Stimulated activated CD4-positive, alpha-beta T cell treated with anti-CD3 and anti-CD28 coated beads, Interleukin-4, amount 100 ng/mL, for 4 hours (primary cell): ENCODE measurements around the gene CELF2.

ENCODE experiments used
- DNase-seq, 2 experiments: peaks; one replicate each; pipeline ENCODE4 v3.0.0-alpha.2; 2020

The CELF2 gene

DNA sequence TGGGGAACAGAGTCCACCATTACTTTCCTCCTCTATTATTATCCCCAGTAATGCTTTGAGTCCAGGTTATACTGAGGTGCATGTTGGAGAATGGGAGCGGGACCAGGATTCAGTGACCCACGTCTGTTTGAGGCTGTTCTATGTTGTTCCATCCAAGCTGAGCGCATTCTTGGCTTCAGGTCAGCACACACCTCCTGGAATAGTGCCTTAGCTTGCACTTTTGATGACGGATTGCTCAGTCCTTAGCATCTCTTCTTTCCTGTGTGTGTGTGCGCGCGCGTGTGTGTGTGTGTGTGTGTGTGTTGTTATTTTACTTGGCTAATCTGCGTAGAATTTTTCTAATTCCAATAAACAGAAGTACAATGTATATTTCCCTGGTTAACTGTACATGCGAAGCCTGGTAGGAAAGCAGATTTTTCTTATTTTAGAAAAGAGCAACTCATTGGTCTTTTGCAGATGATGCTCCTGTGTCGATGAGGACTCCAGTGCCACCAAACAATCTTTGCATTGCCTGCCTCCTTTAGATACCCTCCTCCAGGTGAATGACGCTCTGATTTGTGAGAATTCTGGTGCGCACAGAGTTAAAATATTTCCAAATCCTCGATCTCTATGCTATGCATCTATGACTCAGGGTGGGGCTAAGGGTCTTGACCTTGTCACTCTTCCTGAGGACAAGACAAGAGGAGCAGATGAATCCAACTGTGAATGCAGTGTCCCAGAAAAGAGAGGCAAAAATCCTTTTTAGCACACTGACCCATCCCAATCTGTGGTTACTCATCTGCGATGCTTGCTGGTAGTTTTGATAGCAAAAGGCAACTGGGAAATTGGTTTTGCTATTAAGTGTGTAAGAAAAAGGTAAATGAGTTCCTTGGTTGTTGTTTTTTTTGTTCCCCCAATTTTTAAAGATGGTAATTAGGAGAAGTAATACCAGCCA lies 13.3 kb upstream of the CELF2 start:
- no peak for DNase-seq

DNA sequence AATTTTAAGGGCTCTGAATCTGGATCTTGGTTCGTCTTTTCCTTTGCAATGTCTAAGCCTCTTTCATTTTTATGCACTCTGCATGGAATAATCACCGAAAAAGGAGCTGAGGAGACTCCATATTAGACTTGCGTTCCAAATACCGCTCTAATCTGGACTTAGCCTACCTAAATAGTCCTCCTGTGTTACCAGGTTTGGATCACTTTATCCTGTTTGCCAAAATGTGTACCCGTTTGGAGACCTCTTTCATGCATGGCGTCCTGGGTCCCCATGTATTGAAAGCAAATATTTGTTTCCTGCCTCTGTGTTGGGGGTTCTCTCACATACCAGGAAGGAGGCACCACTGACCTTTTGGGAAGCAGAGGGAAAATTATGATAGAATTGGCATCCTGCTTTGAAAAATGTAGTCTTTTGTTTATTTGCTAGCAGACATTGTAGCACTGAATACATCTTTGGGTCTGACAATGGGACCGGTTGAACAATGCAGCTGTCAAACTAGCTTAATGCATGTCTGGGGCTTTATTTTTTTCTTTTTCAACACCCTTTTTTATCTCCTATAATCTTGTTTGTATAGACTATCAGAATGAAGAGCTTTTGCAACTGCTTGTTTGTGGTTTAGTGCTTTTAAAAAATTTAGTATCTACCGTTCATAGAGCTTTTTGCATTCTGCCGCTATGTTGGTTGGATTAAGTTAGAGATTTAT lies 11.8 kb upstream of the CELF2 start:
- no peak for DNase-seq

DNA sequence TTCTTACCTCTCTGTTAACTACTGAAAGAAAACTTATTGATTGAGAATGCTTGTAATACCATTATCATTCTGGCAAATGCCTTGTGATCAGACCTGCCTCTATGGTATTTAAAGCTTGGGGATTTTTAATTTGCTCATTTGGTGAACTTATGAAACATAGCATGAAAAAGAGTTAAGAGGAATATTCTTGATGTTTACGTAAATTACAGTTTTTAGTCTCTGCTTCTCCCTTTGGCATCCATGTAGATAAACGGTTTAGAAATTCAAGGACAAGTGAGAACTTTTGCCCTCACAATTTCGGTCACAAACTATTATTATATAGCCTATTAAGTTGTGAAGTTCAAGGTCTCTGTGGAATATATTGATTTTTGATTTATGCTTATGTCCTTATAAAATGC lies 11.2 kb upstream of the CELF2 start:
- DNase-seq = no peak

DNA sequence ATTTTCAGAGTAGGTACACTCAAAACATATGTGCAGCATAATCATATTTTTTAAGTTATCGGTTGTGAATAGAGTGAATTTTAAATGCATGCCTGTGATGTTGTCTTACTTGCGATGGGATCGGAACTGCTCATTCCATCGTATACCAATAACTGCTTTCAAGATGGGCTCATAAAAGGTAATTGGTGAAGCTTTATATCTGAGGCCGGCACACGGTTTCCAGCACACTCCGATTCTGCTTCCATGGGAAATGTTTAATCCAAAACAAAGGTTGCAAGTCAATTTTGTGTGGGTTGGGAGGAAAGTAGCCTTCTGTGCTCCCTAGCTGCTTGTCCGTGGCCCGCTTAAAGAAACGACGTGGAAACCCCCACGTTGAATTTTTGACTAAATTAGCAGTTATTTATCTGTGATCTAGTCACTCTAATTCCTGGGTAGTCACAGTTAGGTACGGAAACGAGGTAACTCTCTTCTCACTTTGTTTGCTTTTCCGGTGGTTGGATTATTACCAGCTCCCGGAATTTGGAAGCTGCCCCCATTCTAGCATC lies 10.1 kb upstream of the CELF2 start:
- DNase-seq = no peak

DNA sequence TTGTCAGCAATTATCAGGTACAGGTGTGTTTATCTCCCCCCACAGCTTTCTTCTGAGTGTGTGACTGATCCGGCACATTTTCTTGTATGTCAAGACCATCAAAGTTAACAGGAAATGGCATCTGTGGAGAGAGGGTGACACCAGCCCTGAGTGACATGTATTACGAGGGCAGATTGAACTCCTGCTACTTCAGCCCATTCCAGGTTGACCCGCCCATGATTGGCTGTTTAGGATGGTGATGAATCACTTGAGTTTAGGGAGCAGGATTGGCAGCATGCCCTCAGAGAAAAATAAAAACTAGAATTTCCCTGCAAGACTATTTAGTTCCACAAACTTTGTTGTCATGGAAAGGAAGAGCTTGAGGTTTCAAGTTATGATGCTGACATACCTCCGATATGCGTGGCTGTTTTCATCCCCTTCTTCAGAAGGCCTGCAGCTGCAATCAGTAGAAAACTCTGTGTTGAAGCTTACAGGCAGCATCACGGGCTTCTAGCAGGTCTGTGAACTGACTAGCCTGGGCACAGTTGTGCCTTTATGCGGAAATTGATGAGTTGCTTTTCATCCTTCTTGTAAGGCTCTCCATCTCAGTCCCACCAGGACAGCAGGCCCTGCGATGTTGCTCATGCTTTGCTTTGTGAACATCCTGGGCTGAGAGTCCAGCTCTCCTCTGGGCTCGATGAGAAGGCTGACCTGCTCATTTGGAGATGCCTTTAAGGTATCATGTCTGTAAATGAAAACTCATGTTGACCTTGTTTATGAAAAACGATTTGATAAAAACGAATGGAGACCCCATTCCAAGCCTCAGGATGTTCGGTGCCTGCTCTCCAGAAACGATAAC lies 8.0 kb upstream of the CELF2 start:
- DNase-seq = no peak

DNA sequence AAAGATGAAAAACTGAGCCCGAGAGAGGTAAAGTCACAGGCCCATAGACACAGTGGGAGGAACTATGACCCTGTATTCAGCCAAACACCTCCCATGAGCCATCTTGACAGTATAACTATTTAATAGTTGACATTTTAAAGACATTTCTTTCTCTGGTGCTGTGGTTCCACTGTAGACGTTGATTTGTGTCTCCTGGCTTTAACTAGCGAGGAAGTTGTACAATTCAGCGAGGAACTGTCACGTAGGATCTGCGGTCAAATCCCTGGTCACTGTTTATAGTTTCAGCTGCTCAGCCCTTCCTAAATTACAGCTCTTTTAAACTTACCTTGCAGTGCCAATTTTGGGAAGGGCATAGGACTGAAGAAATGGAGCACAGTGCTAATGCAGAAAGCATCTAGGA lies 7.1 kb upstream of the CELF2 start:
- DNase-seq = no peak

DNA sequence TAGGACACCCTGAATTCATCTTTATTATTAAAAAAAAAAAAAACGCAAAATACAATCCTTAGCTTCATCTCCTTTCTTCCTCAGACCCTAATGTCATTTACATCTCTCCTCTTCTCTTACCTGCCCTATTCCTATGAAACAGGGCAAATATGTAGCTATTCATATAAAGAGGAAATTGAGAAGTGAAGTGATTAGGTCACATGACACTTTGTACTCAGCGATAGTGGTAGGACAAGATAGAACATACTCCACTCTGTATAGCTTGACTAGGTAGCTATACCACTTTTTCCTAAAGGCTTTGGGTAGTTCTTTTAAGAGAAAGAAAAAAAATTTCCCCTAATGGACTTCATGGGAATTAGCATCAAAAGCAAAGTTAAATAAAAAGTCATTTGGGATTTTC lies 6.2 kb upstream of the CELF2 start:
- DNase-seq = no peak

DNA sequence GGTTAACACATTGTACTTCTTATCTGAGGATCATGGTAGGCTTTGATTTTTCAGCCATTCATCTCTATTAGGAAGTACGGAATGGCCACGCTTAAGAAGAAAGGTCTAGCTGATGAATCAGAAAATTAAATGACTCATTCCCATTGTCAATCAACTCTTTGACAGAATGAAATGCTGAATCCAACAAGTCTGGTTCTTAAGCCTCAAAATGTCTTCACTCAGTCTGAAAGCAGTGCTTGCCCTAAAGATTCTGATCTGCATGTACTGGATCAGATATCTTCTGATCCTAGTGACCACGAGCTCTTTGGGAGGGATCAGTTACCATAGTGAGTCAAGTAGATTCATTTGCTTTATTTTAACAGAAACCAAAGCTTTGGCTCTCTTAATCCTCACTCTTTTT lies 5.7 kb upstream of the CELF2 start:
- DNase-seq = no peak

DNA sequence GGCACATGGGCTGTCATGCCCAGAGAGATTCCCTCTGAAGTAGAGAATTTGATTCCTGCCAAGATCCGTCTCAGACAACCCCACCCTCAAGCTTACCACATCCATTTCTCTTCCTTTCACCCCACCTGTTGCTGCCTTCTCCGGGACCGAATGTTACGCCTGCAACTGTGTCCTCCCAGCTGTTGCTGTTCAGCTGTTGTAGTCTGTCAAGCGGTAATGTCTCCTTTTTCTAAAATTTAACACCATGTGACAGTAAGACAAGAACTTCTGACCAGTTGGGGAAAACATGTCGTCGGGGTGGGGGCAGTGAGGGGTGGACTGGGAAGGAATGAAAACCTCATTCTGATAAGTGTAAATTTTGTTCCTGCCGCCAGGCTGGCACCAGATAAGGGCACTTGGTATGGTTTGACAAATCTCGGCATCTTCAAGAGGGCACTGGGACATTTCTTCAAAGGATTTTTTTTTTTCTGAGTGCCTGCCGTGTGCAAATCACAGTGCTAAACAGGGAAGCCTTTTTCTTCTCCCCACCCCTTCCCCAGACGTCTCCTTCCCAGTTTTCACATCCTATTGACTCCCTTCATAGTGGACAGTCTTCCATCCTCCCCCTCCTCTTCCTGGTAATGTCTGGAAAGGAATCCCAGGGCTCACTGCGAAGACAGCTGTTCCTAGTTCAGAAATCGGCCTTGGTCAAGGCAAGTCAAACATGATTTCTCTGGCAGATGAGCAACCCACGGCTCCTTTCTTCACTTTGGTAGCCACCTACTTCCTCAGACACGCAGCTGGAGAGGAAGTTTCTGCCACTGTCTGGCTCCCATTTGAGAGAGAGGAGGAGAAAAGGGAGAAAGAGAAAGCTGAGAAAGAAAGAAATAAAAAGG lies 5.0 kb upstream of the CELF2 start:
- DNase-seq = no peak

DNA sequence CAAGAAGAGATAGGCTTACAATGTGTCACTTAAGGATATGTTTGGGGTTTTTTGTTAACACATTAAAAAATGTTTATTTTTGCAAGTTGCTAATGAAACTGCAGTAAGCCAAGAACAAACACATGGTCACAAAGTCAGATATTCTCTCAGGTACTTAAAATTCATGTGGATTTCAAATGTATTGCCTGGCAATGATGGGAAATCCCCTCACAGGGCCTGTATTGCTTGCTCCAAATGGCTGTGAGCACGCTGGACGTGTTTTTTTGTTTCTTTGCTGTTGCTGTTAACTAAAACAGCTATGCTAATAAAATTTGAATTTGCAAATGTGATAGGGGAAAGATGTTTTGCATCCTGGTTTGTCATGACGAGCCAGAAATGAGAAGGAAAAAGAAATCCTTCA lies 3.8 kb upstream of the CELF2 start:
- DNase-seq = no peak

DNA sequence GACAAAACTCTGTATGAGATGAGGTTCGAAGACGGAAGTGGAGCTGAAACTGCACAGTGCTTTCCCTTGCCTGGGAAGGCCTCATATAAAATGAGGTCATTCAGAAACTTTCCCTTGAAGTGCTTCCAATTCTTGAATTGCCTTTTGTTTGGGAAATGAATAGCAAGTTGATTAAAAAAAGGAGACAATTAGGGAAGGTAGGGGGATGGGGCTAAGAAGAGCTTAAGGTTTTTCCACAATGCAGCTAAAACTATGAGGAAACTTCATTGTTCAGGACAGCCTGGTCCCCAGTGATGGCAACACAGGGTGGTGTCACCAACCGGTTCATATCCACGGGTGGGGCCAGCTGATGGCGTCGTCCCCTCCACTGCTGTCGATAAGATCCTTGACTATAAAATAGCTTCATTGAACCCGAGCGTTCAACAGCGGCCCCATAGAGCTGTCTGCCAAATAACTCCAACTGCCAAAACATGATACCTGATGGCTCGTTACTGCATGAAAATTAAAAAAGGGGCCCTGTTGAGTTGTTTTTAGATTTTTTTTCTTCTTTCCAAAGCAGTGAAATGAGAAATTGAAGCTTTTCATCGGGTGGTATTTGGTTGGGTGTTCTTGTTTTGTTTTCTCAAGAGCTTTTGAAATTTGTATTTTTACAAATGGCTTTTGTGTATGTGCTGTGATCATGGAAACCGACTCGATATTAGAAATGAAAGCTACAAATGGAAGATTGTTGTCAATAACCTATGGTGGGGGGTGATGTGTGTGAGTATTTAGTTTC lies 2.8 kb upstream of the CELF2 start:
- DNase-seq = no peak

DNA sequence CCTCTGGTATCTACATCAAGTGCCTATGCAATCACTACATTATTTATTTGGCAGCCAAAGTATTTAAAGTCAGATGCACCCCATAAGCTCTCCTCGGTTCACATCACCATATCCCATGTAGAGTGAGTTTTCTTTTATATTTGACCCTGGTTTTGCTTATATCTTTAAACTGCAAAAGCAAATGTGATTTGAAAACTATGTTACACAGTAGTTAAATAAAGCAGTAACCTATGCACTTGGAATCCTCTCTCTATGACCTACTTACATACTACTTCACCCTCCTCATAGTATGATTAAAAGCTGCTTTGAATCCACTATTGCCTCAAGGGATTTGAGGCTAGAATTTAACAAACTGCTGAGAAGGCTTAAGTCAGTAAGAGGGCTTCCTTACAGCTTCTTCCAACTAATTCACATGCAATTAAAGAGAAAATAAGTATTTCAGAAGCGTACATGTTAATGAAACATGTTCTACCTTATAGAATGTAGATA lies 2.2 kb upstream of the CELF2 start:
- DNase-seq = no peak

DNA sequence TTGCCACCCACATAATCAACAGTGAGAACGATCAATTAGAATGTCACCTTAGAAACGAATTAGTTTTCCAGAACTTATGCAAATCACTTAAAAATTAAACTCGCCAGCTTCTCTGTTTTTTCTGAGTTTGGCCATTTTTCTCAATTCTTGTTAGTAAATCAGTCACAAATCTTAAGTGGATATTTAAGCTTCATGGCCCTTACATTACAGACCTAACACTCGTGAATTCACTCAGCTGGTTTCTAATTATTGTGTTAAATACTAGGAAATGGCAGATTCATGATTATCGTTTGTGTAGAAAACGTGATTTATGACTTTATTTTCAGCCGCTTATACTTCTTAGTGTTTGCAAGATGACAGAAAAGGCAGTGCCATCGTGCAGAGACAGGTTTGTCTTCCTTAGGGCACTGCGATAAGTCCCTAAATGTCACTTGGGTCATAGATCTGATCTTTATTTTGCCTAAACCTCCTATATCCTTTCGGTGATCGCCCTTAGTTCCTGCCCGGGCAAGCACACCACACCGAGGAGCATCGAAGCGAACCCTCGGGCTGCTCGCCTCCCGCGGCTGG lies 587 bp upstream of the CELF2 start:
- no peak for DNase-seq

DNA sequence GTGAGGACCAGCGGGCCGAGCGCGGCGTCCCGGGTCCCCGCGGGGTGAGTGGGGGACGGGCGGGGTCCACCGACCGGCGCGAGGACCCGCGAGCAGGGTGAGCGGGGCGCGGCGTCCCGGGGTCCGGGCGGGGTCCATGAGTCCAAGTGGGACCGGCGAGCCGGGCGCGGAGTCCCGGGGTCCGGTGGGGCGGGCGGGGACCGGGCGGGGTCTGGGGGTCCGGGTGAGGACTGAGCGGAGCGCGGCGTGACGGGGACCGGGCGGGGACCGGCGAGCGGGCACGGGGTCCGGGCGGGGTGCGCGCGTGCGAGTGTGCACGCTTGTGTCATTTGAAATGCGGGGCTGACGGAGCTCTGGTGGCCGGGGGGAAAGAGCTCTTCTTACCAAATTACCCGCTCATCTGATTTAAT lies 765 bp downstream of the CELF2 start:
- DNase-seq = peak in 1 of 2 experiments; percentile 26

DNA sequence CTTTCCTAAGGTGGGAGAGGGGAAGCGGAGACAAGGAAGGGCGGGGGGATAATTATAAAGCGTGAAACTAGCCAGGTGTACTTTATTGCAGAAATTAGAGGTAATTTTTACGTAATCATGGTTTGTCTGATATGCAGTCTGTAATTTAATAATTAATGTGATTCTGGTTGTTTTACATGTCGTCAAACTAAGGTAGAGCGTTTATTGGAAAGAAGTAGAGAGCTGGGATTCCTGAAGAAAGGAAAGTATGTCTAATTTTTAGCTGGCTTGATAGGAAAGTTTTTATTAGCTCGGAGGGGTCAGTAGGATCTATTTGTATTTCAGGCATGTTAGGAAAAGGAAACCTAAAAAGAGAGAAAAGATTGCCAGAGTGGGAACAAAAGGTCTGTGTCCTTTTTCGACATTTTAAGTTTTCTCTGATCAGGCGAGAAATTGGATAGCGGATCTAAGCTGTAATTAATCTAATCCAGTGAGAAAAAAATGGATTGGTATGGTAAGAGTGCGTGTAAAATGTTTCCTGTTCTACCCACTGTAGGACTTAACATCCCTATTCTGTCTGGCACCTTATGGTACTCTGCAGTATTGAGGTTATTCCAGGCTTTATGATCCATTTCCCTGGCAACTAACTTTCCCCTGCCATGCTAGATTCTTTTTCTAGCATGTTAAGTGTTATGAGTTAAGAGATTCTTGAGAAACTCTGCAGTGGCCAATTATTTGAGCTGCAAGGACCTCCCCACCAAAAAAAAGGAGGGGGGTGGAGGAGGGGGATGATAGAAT lies 1.4 kb downstream of the CELF2 start:
- DNase-seq = no peak

DNA sequence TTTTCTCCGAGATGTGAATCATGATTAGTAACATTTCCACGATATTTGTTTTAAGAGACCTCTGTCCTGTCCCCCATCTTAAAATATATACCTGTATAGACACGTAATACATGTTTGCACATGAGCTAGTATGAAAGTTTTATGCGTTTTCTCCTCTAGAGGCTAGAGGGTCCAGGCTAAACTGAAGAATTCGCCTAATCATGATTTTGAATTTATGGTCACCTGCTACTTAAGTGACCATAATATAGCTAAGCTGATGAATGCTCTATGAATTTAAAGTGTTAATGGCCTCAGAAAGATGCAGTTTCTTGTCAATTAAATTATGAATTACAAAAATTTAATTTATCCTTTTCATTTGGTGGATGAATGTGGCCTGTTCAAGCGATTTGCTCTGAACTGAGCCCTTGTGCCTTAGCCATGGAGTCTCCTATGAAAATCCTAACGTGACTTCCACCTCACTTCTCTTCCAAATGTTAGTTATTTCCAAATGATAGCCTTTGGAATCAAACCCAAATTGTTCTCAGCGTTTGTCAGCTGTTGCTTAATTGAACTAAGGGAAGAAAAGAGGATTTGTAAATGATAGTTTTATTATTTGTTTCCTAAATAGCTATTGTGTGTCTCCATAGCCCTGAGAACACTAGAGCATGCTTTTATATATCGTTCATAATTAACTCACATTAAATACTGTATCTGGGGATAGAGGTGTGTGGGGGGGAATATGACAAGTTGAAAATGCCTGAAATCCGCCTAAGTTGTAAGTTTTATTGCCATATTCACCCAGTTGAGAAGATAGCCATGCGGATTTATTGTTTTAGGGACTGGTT lies 2.3 kb downstream of the CELF2 start:
- no peak for DNase-seq

DNA sequence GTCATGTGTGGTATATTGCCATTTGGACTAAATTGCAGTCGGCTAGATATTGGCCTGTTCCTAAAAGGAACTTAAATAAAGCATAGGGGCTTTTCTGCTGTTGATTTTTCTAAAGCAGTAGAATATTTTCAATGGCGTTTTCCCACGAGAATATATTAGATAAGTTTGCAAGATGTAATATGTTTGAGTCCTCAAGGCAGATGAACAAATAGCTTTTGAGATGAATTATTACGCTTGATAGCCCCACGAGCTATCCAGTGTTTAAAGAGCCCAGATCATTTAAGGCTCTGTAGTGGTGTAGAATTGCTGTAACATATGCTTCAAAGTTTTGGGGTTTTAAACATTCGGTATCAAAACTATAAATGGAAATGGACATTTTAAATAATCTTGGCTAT lies 2.9 kb downstream of the CELF2 start:
- no peak for DNase-seq

DNA sequence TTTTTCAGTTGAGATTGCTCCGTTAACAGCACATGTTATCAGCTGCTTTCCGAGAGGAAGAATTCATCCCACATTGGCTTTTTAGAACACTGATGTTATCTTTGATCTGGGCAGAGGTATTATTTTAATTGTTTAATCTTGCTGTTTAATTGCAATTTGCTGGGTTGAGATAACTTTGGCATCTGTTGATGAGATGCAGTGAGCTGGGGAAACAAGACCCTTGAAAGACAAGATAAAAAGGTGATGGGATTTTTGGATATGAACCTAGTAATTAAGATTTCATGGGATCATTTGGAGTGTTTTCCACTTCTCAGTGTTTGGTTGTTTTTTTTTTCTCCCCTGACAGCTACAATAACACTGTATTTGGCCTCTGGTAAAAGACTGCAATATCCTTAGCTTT lies 4.5 kb downstream of the CELF2 start:
- DNase-seq = no peak
